IMR-90 (cell line): Measurements from ENCODE around the gene OR2V2. TPM values are rescaled to one million over a fixed set of nuclear protein-coding genes. Genes with fewer than 3 reads are reported as not detected.

Source experiments
- ATAC-seq: fragments of 200-7000 bp; cut with Tn5 transposase; 2 replicates; pipeline ENCODE4 v1.9.1; 2020; ENCODE audit warnings: low read depth, mild to moderate bottlenecking, moderate library complexity
- BruUV-seq: library from RNA; stranded (reverse); fragments of 400-500 nt; replicated peaks from 2 replicates; lab custom pipeline; 2021; lab: Mats Ljungman, UMichigan
- CTCF ChIA-PET: fragments of 300-600 bp; formaldehyde crosslinking; extraction: SDS; loops from one replicate; lab custom pipeline; 2021; ENCODE audit warnings: antibody characterized with exemption; lab: Yijun Ruan, JAX
- POLR2A ChIA-PET: fragments of 300-600 bp; sonication (Branson Sonifier 250); formaldehyde crosslinking; loops from one replicate; lab custom pipeline; 2022; ENCODE audit warnings: antibody characterized with exemption; ENCODE audit not compliant: unreplicated experiment; lab: Charles Lee
- DNase-seq: peaks from one replicate; pipeline ENCODE4 v3.0.0; 2013
- H2AFZ ChIP-seq: replicated peaks from 2 replicates; pipeline ENCODE3; 2013; ENCODE audit warnings: low read length, mild to moderate bottlenecking; ENCODE audit not compliant: poor library complexity
- H2AK5ac ChIP-seq: 2 replicates; pipeline ENCODE4 v1.6.1; 2013; ENCODE audit warnings: low read depth, low read length, inconsistent platforms
- H2AK9ac ChIP-seq: replicated peaks from 2 replicates; pipeline ENCODE3; 2013; ENCODE audit warnings: mild to moderate bottlenecking, low read depth, low read length, moderate library complexity; ENCODE audit not compliant: poor library complexity
- H2BK120ac ChIP-seq: 2 replicates; pipeline ENCODE4 v1.6.1; 2013; ENCODE audit warnings: low read depth, low read length, inconsistent platforms
- H2BK15ac ChIP-seq: 3 replicates; pipeline ENCODE4 v1.6.1; 2013; ENCODE audit warnings: low read depth, low read length, inconsistent platforms
- H2BK20ac ChIP-seq: 2 replicates; pipeline ENCODE4 v1.6.1; 2013; ENCODE audit warnings: low read depth, mild to moderate bottlenecking, inconsistent platforms, low read length, moderate library complexity
- H2BK5ac ChIP-seq: 2 replicates; pipeline ENCODE4 v1.6.1; 2013; ENCODE audit warnings: mild to moderate bottlenecking, low read depth, low read length, inconsistent platforms; ENCODE audit not compliant: poor library complexity, severe bottlenecking
- H3K14ac ChIP-seq: replicated peaks from 2 replicates; pipeline ENCODE4 v1.6.1; 2013; ENCODE audit warnings: low read depth, low read length, inconsistent platforms
- H3K18ac ChIP-seq: 2 replicates; pipeline ENCODE4 v1.6.1; 2013; ENCODE audit warnings: low read depth, low read length, control low read depth
- H3K23ac ChIP-seq: 2 replicates; pipeline ENCODE4 v1.6.1; 2013; ENCODE audit warnings: low read depth, low read length, inconsistent platforms
- H3K27ac ChIP-seq: 2 replicates; pipeline ENCODE4 v1.5.1; 2013; ENCODE audit warnings: mild to moderate bottlenecking, control low read depth, low read length; ENCODE audit not compliant: insufficient read depth
- H3K27me3 ChIP-seq: 2 replicates; pipeline ENCODE4 v1.6.1; 2013; ENCODE audit warnings: low read length; ENCODE audit not compliant: control insufficient read depth, insufficient read depth
- H3K36me3 ChIP-seq: 2 replicates; pipeline ENCODE4 v1.6.1; 2013; ENCODE audit warnings: low read length, mixed read lengths; ENCODE audit not compliant: control insufficient read depth, insufficient read depth
- H3K4ac ChIP-seq: 2 replicates; pipeline ENCODE4 v1.6.1; 2013; ENCODE audit warnings: low read depth, low read length, inconsistent platforms
- H3K4me1 ChIP-seq: 2 replicates; pipeline ENCODE4 v1.6.1; 2013; ENCODE audit warnings: low read length, mixed read lengths; ENCODE audit not compliant: control insufficient read depth, insufficient read depth
- H3K4me2 ChIP-seq: 2 replicates; pipeline ENCODE4 v1.6.1; 2013; ENCODE audit warnings: low read depth, mild to moderate bottlenecking, control low read depth, low read length, moderate library complexity
- H3K4me3 ChIP-seq: 2 replicates; pipeline ENCODE4 v1.5.1; 2013; ENCODE audit warnings: low read depth, mild to moderate bottlenecking, control low read depth, low read length, moderate library complexity; ENCODE audit not compliant: insufficient read depth
- H3K56ac ChIP-seq: 2 replicates; pipeline ENCODE4 v1.6.1; 2013; ENCODE audit warnings: low read length, inconsistent platforms; ENCODE audit not compliant: insufficient read depth; ENCODE audit errors: extremely low read depth
- H3K79me1 ChIP-seq, 2 experiments: 2 replicates each; pipeline ENCODE4 v1.6.1; 2013; ENCODE audit warnings: low read length in 2 of 2, inconsistent platforms in 1 of 2, low read depth in 1 of 2
- H3K9ac ChIP-seq: 2 replicates; pipeline ENCODE4 v1.6.1; 2013; ENCODE audit warnings: low read depth, low read length, control low read depth
- H3K9me1 ChIP-seq: 2 replicates; pipeline ENCODE4 v1.6.1; 2013; ENCODE audit warnings: low read length, inconsistent platforms; ENCODE audit not compliant: insufficient read depth
- H3K9me3 ChIP-seq: 2 replicates; pipeline ENCODE4 v1.6.1; 2013; ENCODE audit warnings: low read length; ENCODE audit not compliant: control insufficient read depth, insufficient read depth
- H4K20me1 ChIP-seq: 2 replicates; pipeline ENCODE4 v1.6.1; 2013; ENCODE audit warnings: low read length, inconsistent platforms; ENCODE audit not compliant: insufficient read depth
- H4K5ac ChIP-seq: 2 replicates; pipeline ENCODE4 v1.6.1; 2013; ENCODE audit warnings: mild to moderate bottlenecking, low read depth, low read length, control low read depth
- H4K8ac ChIP-seq, 2 experiments: 2 replicates each; pipeline ENCODE4 v1.6.1; 2013; ENCODE audit warnings: low read depth in 2 of 2, low read length in 2 of 2, control low read depth in 1 of 2, inconsistent platforms in 1 of 2
- H4K91ac ChIP-seq: 2 replicates; pipeline ENCODE4 v1.6.1; 2013; ENCODE audit warnings: low read depth, low read length, inconsistent platforms; ENCODE audit not compliant: insufficient read depth
- FOS ChIP-seq: fragments of 150-350 bp; IDR thresholded peaks from 2 replicates; pipeline ENCODE4 v1.6.1; 2016; ENCODE audit warnings: low read depth, low read length
- RCOR1 ChIP-seq: IDR thresholded peaks from 2 replicates; pipeline ENCODE4 v1.6.1; 2012; ENCODE audit warnings: mild to moderate bottlenecking, low read length, improper control_type of control experiment; ENCODE audit not compliant: insufficient replicate concordance
- RFX5 ChIP-seq: IDR thresholded peaks from 2 replicates; pipeline ENCODE4 v1.8.0; 2012; ENCODE audit warnings: low read depth, mild to moderate bottlenecking, low read length, moderate library complexity
- WGBS, 2 experiments: methylation state at CpG; one replicate each; pipeline versions ENCODE4 v1.1.5 to v1.1.7; 2013; ENCODE audit warnings: missing lambda C conversion rate in 2 of 2; ENCODE audit not compliant: insufficient read length in 1 of 2; ENCODE audit errors: extremely low coverage in 2 of 2; 5-methylcytosine and 5-hydroxymethylcytosine counted together
- dilution Hi-C: fragments of 300-500 bp; cut with HindIII; formaldehyde crosslinking; loops from one replicate; pipeline ENCODE4 v1.14.3; 2018; ENCODE audit warnings: low sequenced_read_pairs; ENCODE audit not compliant: unreplicated experiment
- in situ Hi-C: fragments of 300-500 bp; cut with MboI; formaldehyde crosslinking; loops from 3 replicates; pipeline ENCODE4 v1.14.3; 2019; ENCODE audit warnings: low sequenced_read_pairs, inconsistent platforms, mixed read lengths
- intact Hi-C: fragments of 100-400 bp; cut with micrococcal nuclease; formaldehyde crosslinking; loops from 2 replicates; pipeline ENCODE4 v1.10.0; 2022
- polyA plus RNA-seq, 3 experiments: library from polyadenylated mRNA; depleted of rRNA; stranded (reverse); fragments of >200 nt; gene quantifications; 2 replicates each; pipeline ENCODE4 v1.2.3, GENCODE V29; 2012; ENCODE audit warnings: low replicate concordance in 1 of 3
- total RNA-seq: library from RNA; depleted of rRNA; stranded (reverse); fragments of >200 nt; gene quantifications from 2 replicates; pipeline ENCODE4 v1.2.3, GENCODE V29; 2012
- TF ChIP-seq, protein P1 (sequence below): fragments of 150-350 bp; IDR thresholded peaks from 2 replicates; pipeline ENCODE4 v1.6.1; 2016; ENCODE audit warnings: low read depth, mild to moderate bottlenecking, low read length, moderate library complexity, borderline replicate concordance

Gene OR2V2
- total and polyA plus RNA-seq, 2 of the 4 experiments (the other 2 are of a cell fraction), result not detected

DNA sequence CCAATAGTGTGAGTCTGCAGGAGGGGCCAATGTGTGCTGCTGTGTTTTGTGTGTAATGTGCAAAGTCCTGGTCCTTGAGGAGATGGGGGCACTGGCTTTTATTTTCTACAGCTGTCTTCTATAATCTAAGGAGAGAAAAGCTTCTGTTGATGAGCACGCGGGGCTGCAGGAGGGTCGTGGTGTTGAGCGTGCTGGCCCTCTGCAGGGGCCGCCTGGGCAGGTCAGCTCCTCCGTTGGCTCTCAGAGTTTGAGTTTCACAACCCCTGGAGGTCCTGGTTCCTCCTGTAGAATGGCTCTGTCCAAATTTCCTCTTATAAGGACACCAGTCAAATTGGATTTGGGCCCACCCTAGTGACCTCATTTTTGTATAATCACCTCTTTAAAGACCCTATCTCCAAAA lies 29.0 kb upstream of the OR2V2 start:
- Histone ChIP-seq H3K36me3 (no peaks in the 10 kb centered on the region), H4K20me1 (no peaks in the 10 kb centered on the region), H3K27ac (no peak overlapping the region), H3K14ac (no peak overlapping the region), H2AK5ac (no peak overlapping the region), H4K91ac (no peak overlapping the region), H2BK5ac (no peak overlapping the region), H3K23ac (no peak overlapping the region), H3K18ac (no peak overlapping the region), H3K9me3 (no peaks in the 10 kb centered on the region), H2BK20ac (no peak overlapping the region), H3K4me2 (no peak overlapping the region), H3K9ac (no peak overlapping the region), H3K79me1 (no peaks in the 10 kb centered on the region), H3K4me1 (no peaks in the 10 kb centered on the region), H3K9me1 (no peaks in the 10 kb centered on the region), H3K4me3 (no peak overlapping the region), H4K8ac (no peak overlapping the region), H2BK120ac (no peak overlapping the region), H3K27me3 (peaks cover 16% of the 10 kb centered on the region; the same call in 1 of the 2 replicates), H3K56ac (no peak overlapping the region), H2BK15ac (no peak overlapping the region), H3K4ac (no peak overlapping the region), H4K5ac (no peak overlapping the region), H2AK9ac (no peak overlapping the region), H2AFZ (no peak overlapping the region)
- CTCF ChIA-PET, result no interaction called here
- no peak for TF ChIP-seq RCOR1
- TF ChIP-seq, protein P1, sequence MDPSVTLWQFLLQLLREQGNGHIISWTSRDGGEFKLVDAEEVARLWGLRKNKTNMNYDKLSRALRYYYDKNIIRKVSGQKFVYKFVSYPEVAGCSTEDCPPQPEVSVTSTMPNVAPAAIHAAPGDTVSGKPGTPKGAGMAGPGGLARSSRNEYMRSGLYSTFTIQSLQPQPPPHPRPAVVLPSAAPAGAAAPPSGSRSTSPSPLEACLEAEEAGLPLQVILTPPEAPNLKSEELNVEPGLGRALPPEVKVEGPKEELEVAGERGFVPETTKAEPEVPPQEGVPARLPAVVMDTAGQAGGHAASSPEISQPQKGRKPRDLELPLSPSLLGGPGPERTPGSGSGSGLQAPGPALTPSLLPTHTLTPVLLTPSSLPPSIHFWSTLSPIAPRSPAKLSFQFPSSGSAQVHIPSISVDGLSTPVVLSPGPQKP, result no peak
- TF ChIP-seq FOS, result no peak
- TF ChIP-seq RFX5, result no peak
- in situ Hi-C loops, result no loop called here
- intact Hi-C loops, result no loop called here
- POLR2A ChIA-PET, result interaction anchor here (0.6 kb wide), 1 partner anchor 258 kb away, joined by 6 read pairs; no protein-coding TSS in a partner anchor
- DNase-seq, result no peak
- BruUV-seq, result no TSS peak
- dilution Hi-C loops, result no loop called here
- whole genome bisulfite sequencing, 2 experiments, result no CpG with 5 or more reads among the region's 6 CpGs
- ATAC-seq, result no peak
